Sigmoid colon (tissue), 4 donors: ENCODE measurements around the gene SIN3A.

Source experiments
- CTCF ChIP-seq, 4 experiments: fragments of 450-650 bp in 3 of 4; fragments of 200-600 bp in 1 of 4; IDR thresholded peaks; one replicate each; pipeline ENCODE4 v1.5.1; 2016 to 2019; ENCODE audit warnings: antibody characterized with exemption in 4 of 4, mild to moderate bottlenecking in 3 of 4, moderate library complexity in 2 of 4
- EP300 ChIP-seq, 4 donors: sonication (generic); formaldehyde crosslinking; IDR thresholded peaks; one replicate each; pipeline ENCODE4 v1.6.1; 2017; ENCODE audit warnings: antibody characterized with exemption in 4 of 4

- no peak for TF ChIP-seq EP300 (IDR thresholded peaks at IDR 0.05)
- no peak for TF ChIP-seq CTCF (IDR thresholded peaks at IDR 0.05)
These were observed 90.6 kb downstream of the SIN3A start for GRCh38 chr15:75360856-75361255.
